ENCODE results near the gene LAPTM5.

Gene LAPTM5

DNA sequence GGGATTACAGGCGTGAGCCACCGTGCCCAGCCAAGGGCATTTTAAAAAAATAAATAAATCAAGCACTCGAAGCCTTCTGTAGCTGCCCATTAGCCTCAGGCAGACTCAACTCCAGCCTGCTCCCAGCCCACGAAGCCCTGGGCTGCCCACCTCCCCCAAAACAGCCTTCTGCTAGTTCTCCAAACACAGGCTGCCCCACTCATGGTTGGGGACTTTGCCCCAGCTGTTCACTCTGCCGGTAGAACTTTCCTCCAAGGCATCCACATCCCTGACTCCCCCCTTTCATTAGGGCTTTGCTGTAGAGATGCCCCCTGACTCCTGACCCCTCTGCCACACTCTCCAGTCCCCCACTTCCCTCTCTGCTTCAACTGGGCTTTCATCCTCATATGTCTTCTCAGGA lies 29.7 kb upstream of the LAPTM5 start:
- DNase-seq (ENCODE audit: low read depth in 1 of 2, low spot score in 1 of 2) = no peak

DNA sequence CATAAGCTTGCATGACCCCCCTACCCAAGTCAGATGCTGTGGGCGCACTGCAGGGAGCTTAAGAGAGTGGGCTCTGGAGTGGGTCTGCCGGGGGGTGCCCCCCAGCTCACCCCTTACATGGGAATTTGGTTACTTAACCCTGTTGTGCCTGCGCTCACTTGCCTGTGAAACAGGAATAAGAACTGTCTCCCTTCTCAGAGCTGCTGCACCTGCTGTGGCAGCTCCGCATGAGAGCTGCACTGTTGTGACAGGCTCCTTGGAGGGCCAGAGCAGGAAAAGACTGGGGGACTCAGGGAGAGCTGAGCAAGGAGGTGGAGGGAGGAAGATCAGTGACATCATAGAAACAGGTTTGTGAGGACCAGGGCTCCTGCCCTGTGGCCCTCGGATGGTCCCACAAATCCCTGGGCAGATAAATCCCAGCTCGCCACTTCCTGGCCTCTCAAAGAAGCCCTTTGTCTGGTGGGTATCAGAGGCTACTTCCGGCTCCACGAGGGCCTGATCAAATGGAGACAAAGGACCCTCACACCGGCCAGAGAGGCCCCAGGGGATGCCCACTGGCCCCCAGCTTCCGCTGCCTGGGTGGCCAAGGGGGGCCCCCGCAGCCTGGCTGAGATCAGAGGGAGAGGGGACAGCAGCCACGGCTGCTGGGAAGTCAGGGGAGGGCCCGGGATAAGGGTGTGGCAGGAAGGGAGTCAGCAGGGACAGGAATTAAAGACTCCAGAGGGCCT lies 28.9 kb upstream of the LAPTM5 start:
- no peak for DNase-seq (ENCODE audit: low read depth in 1 of 2, low spot score in 1 of 2)

DNA sequence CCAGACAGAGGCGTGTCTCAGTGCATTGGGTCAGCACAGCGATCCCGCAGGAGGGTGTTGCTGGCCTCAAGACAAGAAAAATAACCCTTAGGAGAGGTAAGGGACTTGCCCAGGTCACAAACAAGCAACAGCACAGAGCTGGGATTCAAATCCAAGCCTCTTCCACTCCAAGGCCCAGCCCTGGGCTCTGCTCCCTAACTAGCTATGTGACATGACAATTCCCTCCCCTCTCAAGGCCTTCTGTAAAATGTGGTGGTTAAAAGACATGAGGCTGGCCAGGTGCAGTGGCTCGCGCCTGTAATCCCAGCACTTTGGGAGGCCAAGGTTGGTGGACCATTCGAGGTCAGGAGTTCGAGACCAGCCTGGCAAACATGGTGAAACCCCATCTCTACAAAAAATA lies 28.1 kb upstream of the LAPTM5 start:
- DNase-seq (ENCODE audit: low read depth in 1 of 2, low spot score in 1 of 2) = no peak

DNA sequence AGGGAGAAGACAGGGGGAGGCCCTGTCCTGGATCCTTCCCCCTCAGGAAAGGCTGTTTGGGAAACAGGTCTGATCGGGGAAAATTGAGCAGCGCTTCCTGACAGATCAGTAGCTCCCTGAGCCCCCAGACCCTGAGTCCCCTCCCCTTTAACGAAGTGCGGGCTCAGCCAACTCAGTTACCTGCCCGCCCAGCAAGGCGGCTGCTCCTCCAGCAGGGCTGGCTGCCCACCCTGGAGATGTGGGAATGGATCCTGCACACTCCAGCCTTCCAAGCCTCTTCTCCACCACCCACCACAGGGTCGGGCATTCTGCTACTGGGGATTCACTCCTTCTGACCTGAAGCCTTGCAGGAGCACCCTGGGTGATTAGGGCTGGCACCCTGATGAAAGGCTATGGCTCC lies 27.6 kb upstream of the LAPTM5 start:
- no peak for DNase-seq (ENCODE audit: low read depth in 1 of 2, low spot score in 1 of 2)

DNA sequence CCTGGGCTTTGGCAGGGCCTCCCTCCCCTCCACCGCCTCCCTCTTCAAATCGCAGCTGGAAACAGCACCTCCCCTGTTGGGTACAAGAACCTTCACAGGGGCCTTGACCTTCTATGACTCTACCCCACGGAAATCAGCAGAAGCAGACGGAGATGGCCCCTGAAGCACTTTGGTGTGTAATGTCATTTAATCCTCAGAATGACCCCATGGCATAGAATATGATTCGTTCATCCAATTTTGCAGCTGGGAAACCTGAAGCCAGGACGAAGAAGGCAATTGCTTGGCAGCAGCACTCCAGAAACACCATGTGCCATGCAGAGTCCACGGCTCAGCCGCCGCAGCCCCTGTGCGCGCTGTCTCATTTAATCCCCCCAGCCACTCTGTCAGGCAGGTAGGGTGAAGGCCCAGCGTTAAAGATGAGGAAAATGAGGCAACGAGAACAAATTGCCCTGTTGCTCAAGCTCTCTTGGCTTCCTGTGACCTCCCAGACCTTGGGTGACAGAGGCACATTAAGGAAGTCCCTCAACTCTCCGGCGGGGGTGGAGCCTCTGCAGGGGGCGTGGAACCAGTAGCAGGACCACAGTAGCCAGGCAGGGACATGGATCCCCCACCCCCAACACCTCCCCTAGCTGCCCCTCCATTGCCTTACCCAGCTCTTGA lies 25.8 kb upstream of the LAPTM5 start:
- no peak for DNase-seq (ENCODE audit: low read depth in 1 of 2, low spot score in 1 of 2)

DNA sequence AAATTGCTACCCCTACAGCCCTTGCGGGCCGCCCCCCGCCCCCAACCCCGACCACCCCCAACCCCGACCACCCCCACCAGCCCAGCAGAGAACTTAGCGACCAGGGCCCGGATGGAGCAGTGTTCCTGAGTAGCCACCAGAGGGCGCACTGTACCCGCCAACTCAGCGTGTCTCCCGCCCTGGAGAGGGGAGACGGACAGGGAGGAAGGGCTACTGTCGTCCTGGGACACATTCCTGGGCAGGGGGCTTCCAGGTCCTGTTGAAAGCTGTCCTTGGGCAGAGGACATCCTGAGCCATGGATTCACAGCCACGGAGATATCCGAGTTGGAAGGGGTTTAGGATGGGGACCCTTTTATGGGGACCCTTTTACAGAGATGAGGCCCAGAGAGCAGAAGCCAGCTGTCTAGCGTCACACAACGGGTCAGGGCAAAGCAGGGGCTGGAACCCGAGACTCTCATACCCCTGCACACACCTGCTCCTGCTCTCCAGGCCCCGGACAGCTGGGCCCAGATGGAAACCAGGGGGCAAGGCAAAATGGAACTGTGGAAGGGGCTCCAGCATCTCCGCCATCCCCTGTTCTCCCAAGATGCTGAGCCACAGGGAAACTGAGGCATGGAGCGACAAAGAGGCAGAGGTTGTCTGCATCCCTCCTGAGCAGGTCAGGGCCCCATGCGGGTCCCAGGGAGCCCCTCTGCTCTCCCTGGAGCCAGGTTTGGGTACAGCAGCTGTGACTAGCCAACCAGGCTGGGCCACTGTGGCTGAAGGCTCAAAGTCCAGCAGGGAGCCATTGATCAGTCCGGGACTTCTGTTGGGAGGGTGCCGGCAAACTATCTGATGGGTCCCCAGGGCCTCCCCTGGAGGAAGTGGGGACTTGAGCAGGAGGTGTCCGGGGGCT lies 25.0 kb upstream of the LAPTM5 start:
- peak; percentile 55 to 71 for DNase-seq (ENCODE audit: low read depth in 1 of 2, low spot score in 1 of 2)

DNA sequence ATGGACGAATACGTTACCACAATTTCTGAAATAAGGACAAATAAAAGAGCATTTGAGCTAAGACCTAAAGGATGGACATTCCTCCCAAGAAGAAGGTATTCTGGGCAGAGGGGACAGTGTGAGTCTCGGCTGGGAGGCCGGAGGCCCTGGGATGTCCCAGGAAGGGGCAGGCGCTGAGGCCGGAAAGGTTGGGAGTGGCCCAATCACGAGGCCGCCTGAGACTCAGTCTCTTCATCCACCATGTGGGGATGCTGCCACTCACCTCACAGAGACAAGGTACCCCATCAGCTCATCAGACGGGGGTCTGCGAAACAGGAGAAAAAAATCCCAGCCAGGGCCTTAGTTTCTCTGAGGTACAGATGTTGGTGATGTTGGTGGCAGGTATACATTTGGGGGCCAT lies 24.3 kb upstream of the LAPTM5 start:
- no peak for DNase-seq (ENCODE audit: low read depth in 1 of 2, low spot score in 1 of 2)

DNA sequence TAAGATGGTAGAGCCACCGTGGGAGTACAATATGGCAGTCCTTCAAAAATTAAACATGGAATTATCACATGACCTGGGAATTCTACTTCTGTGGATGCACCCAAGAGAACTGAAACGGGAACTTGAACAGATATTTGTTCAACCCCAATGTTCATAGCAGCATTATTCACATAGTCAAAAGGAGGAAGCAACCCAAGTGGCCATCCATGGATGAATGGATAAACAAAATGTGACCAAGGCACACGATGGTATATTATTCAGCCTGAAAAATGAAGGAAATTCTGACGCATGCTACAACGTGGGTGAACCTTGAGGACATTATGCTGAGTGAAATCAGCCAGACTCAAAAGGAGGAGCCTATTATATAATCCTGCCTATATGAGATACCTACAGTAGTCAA lies 22.8 kb upstream of the LAPTM5 start:
- no peak for DNase-seq (ENCODE audit: low read depth in 1 of 2, low spot score in 1 of 2)

DNA sequence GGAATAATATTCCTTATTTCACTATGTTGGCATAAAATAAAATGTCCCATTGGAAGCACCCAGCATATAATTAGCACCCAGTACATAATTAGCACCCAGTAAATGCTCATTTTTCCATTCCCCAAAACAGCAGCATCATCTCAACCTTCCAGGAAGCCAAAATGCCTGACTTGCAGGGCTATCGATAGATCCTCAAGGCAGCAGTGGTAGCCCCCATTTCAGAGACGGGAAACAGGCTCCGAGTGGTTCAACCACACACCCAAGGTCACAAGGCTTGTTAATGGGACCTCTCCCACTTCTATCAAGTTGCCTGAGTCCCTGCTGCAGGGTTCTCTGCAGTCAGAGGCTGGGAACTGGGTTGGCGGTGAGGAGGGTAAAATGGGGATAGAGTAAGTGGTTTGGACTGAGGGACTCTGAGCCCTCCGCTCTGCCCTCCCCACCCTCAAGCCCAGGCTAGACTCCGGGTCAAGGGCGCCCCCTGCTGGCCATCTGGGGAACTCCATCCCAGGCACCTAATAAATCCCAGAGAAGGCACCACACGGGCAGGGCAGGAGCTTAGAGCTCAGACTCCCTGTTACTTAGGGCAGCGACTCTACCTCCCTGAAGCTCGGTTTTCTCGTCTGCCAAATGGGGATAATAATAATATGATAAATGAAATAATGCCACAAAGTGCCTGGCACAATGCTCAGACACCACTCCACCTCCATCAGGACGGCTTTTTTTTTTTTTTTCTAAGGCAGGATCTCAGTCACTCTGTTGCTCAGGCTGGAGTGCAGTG lies 21.9 kb upstream of the LAPTM5 start:
- DNase-seq (ENCODE audit: low read depth in 1 of 2, low spot score in 1 of 2) = peak; percentile 91 to 97

DNA sequence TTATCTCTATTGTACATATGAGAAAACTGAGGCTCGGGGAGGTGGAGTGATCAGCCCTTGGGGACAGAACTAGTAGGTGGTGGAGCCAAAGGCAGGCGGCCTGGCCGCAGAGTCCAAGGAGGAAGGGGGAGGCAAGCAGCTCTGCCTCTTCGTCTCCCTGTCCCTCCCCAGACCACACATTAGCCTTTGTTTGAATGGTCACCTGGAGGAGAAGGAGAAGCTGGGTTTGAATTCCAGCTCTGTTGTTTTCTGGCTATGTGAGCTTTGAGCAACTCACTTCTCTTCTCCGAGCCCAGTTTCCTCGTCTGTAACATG lies 21.4 kb upstream of the LAPTM5 start:
- no peak for DNase-seq (ENCODE audit: low read depth in 1 of 2, low spot score in 1 of 2)

DNA sequence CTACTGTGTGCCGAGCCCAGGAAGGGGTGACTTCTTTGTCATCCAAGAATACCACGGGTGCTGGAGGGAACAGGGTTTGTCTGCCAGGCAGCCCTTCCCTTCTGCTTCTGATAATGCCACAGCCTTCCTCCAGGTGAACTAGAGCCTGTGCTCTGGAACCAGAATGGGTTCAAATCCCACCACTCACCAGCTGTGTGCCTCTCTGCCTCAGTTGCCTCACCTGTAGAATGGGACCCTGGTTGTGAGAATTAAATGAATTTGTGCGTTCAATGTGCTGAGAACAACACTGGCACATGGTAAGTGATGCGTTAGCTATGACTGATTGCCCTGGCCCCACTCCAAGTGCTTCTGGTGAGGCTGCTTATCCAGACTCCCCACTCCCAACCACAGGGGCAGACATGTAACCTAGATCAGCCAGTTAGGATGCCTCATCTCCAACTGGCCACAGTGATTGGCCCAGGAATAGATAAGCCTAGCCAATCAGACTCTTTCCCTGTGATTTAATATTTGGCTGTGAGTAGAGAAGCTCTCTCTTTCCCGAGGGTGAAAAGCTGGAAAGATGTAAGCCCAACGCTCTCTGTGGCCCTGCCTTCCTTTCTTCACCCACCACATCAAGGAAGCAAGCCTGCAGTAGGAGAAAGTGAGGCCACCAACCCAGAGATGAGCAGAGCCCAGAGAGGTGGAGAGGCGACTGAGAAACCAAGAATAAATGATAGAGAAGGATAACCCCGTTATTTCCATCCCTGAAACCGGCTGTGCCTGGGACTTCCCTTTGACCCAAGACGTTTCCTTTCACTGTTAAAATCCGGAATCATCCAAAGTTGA lies 20.8 kb upstream of the LAPTM5 start:
- DNase-seq (ENCODE audit: low read depth in 1 of 2, low spot score in 1 of 2) = no peak

DNA sequence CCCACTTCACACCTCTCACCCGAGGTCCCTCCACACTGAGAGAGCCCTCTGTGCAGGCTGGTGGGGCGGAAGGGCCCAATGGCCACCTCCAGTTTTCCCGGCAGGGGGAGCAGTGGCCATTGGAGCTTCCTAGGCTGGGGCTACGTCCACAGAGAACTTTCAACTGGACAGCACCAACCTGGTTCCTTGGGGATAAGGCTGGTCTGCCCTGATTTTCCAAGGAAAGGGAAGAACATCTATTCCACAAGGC lies 20.3 kb upstream of the LAPTM5 start:
- no peak for DNase-seq (ENCODE audit: low read depth in 1 of 2, low spot score in 1 of 2)

DNA sequence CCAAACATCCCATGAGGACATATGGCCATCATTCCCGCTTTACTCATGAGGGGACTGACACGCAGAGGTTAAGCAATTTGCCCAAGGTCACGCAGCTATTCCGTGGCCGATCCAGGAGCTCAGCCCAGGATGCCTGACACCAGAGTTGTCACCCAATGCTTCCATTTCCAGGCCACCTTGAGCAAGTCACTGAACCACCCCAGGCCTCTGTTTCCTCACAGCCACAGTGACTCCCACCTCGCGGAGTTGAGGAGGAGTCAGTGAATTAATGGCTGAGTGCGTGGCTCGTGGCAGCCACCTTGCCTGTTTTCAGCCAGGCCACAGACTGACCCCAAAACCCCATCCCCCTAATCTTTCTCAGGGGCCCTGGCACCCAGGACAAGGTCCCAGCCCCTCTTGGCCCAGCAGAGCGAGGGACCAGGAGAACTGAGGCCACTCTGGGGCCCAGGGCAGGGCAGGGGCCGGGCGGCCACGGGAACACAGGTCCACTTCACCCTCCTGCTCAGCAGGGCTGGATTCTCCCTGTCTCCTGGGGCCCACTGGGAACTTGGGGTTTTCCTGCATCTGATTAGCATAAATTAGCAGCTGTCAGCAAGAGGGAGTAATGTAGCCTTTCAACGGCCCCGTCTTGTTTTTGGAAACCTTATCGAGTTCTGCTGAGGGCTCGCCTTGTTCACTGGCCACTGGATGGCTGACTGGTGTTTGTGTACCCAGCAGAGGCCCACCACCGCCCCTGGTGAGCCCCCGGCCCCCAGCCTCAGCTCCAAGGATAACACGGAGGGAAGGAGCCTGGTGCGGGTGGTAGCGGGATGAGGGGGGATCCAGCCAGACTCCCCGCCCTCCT lies 19.7 kb upstream of the LAPTM5 start:
- DNase-seq (ENCODE audit: low read depth in 1 of 2, low spot score in 1 of 2) = no peak

DNA sequence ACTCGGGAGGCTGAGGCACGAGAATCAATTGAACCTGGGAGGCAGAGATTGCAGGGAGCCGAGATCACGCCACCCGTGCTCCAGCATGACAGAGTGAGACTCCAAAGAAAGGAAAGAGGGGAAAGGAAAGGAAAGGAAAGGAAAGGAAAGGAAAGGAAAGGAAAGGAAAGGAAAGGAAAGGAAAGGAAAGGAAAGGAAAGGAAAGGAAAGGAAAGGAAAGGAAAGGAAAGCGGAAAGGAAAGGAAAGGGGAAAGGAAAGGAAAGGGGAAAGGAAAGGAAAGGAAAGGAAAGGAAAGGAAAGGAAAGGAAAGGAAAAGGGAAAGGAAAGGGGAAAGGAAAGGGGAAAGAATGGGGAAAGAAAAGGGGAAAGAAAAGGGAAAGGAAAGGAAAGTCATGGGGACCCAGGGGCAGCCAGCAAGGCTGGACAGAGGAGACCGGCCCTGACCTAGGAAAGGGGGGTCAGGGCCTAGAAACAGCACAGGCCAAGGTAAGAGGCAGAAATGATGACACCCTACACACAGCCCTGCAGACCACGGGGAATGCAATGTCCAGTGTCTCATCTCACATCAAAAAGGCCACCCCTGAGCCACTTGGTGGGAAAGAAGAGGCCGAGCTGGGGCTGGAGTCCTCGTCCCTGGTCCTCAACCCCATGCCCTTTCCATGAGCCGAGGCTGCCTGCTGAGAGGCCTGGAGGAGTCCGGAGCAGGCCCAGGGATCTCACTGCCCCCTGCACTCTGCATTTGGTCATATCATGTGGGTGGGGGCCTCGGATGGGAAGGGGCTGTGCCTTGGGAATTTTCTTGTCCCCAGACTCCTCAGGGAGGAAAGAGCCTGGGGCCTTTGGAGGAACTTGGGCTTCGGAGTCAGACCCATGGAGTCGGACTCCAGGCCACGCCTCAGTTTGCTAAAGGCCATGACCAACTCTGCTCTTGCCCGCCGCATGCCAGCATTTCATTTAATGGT lies 18.8 kb upstream of the LAPTM5 start:
- DNase-seq (ENCODE audit: low read depth in 1 of 2, low spot score in 1 of 2) = no peak

DNA sequence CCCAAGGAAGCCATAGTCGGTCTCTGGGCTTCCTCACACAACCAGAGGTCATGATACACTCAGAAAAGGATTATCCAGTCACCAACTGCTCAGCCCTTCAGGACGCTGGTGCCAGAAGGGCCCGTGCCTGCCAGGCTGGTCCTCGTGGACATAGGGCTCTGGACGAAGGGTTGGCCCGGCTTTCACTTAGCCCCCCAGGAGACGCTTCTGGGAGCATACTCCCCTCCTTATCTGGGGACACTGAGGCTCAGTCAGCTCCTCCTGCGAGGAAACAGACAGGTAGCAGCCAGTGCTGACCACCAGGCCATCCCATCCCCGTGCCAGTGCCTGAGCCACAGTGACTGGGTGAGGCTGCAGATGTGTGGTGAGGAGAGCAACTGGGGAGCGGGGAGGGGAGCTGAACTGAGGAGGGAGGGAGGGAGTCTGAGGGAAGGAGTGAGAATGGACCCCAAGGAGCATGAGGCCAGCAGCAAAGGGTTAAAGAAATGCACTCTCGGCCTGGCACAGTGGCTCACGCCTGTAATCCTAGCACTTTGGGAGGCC lies 17.9 kb upstream of the LAPTM5 start:
- DNase-seq (ENCODE audit: low read depth in 1 of 2, low spot score in 1 of 2) = no peak

DNA sequence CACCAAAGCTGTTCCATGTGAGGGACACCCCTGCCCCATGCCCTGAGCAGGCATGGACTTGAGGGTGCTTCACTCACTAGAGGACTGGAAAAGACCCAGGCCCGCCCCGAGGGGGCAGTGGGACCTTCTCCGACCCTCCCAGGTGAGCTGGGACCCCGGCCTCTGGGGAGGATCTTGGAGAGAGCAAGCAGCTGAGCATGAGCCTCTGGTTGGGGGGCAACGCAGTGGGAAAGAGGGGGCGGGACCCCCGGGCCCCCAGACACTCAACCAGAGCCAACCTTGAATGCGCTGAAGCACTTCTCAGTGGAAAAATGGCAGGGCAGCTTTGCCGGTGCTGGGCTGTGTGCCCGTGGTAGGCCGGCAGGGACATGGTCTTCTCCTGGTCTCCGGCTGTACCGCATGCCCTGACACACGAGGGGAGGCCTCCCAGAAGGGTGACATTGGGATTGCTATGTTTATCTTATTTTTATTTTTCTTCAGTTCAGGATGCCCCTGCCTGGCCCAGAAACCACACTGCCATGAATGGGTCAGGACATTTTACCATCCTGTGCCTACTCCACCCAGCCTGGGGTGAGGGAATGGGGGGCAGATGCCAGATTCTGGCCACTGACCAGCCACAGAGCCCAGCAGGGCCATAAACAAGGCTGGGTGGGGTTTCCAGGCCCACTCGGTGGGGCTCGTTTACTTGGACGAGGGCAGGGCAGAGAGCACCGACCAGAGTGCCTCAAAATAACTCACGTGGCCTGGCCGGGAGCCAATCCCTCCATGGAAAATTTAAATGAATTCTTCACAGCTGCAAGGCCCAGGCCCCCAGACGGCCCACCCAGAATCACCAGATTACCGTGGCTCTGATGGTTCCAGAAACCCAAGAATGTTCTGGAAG lies 17.2 kb upstream of the LAPTM5 start:
- no peak for DNase-seq (ENCODE audit: low read depth in 1 of 2, low spot score in 1 of 2)

DNA sequence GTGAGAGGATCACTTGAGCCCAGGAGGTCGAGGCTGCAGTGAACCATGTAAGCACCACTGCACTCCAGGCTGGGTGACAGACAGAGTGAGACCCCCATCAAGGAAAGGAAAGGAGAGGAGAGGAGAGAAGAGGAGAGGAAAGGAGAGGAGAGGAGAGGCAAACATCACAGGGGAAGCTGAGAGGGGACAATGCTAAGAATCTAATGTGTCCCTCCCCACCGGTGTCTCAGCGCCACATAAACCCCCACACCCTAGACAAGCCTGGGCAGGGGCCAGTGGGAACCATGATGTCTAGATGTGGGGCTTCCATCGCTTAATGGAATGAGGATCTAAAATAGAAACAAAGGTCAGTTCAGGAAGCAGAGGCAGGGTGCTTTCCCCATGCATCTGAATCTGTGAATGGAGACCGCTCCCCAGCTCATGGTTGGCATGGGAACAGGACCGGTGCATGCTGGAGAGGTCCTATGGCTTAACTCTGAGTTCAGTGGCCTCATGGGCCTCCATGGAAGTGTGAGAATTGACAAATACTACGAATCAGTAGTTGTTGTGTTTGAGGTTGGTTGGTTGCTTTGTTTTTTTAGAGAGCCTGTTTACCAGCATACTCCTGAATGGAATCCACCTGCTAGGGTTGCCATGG lies 16.3 kb upstream of the LAPTM5 start:
- no peak for DNase-seq (ENCODE audit: low read depth in 1 of 2, low spot score in 1 of 2)

Data from activated CD4-positive, alpha-beta T cell treated with anti-CD3 and anti-CD28 coated beads, Interleukin-2, amount 50 U/mL, for 24 hours (primary cell).